Lung (tissue), 12 donors: ENCODE measurements around the gene EEPD1. TPM values are rescaled to one million over a fixed set of nuclear protein-coding genes. Genes with fewer than 3 reads are reported as not detected.

ENCODE experiments used
- ATAC-seq: fragments of 200-7000 bp; cut with Tn5 transposase; one replicate; pipeline ENCODE4 v1.9.1; 2020; ENCODE audit warnings: moderate number of reproducible peaks; ENCODE audit not compliant: insufficient read depth, low FRiP score
- DNase-seq, 3 donors: peaks; one replicate each; pipeline ENCODE4 v3.0.0-alpha.2; 2013 to 2017
- H3K27ac ChIP-seq, 2 donors: one replicate each; pipeline ENCODE4 v1.5.1; 2013; ENCODE audit warnings: mild to moderate bottlenecking in 2 of 2, moderate library complexity in 2 of 2, control low read depth in 1 of 2, inconsistent platforms in 1 of 2, low read depth in 1 of 2, low read length in 1 of 2
- H3K27me3 ChIP-seq, 3 donors: one replicate each; pipeline ENCODE4 v1.5.1; 2013; ENCODE audit warnings: low read length in 2 of 3; ENCODE audit not compliant: control insufficient read depth in 3 of 3, insufficient read depth in 3 of 3
- H3K36me3 ChIP-seq, 4 donors: one replicate each; pipeline ENCODE4 v1.5.1; 2013; ENCODE audit warnings: low read length in 4 of 4, mild to moderate bottlenecking in 1 of 4, moderate library complexity in 1 of 4; ENCODE audit not compliant: control insufficient read depth in 4 of 4, insufficient read depth in 4 of 4
- H3K4me1 ChIP-seq, 5 donors: one replicate each; pipeline ENCODE4 v1.5.1; 2013; ENCODE audit warnings: low read length in 5 of 5, mild to moderate bottlenecking in 2 of 5, moderate library complexity in 1 of 5; ENCODE audit not compliant: control insufficient read depth in 5 of 5, insufficient read depth in 5 of 5
- H3K4me3 ChIP-seq: one replicate; pipeline ENCODE4 v1.5.1; 2013; ENCODE audit warnings: mild to moderate bottlenecking, control low read depth, moderate library complexity
- H3K9ac ChIP-seq, 2 donors: one replicate each; pipeline ENCODE4 v1.5.1; 2013; ENCODE audit warnings: low read length in 2 of 2, control low read depth in 1 of 2; ENCODE audit not compliant: insufficient read depth in 1 of 2
- H3K9me3 ChIP-seq, 4 donors: one replicate each; pipeline ENCODE4 v1.5.1; 2013; ENCODE audit warnings: low read length in 3 of 4, mild to moderate bottlenecking in 1 of 4, moderate library complexity in 1 of 4; ENCODE audit not compliant: control insufficient read depth in 4 of 4, insufficient read depth in 3 of 4
- WGBS, 2 donors: extraction: QIAGEN DNeasy Blood & Tissue Kit; methylation state at CpG; one replicate each; pipeline ENCODE4 v1.1.7; 2013; 5-methylcytosine and 5-hydroxymethylcytosine counted together
- polyA plus RNA-seq, 2 donors: library from polyadenylated mRNA; stranded (reverse); fragments of 200-250 nt; gene quantifications; one replicate each; pipeline ENCODE4 v1.2.1, GENCODE V29; 2013
- total RNA-seq, 2 donors: library from RNA; depleted of rRNA in 1 of 2; stranded (reverse); fragments of >200 nt in 1 of 2; gene quantifications; one replicate each; pipeline ENCODE4 v1.2.1, GENCODE V29; 2014 to 2021
- TF ChIP-seq, protein P1 (sequence below): IDR thresholded peaks from 2 replicates; pipeline ENCODE4 v1.5.1; 2012; ENCODE audit warnings: mild to moderate bottlenecking; ENCODE audit errors: control extremely low read depth, extremely low read depth
- donor health status: control.
- donor health status: control.
- donor health status: Bipolar disorder and iron deficiency.
- donor health status: healthy.
- donor health status: DM: yes; HTN: yes; CAD: no.

EEPD1 gene
- total and polyA plus RNA-seq, 4 donors: 5.4 to 15.3 (median 7.9) TPM

DNA sequence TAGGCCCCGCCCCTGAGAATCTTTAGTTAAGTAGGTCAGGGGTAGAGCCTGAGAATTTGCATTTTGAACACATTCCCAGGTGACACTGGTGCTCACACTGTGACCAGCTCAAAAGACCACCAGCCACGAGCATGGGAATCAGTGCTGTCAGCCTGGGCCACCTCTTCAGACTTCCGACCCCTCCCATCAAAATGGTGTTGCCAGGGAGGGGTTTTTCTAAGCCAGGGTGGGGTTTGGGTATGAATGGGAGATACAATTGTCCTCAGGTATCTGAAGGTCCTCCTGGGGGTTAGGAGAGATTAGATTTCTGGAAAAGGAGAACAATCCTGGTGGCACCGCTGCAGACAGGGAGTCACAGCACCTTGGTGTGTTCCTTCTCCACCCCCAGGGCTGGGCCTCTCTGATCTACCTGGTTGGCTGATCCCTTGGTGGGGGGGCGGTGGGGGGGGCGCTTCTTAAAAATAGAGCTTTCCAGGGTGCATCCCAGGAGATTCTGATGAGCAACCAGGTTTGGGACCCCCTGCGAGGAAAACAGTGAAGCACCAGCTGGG, 125.1 kb downstream of the EEPD1 start:
- no peaks in the 10 kb centered on the region for H3K9me3 ChIP-seq
- peaks cover 0 to 62% (median 14%) of the 10 kb centered on the region in 5 donors for H3K4me1 ChIP-seq
- ATAC-seq (no peak), DNase-seq (no peak)
- TF ChIP-seq, protein P1, sequence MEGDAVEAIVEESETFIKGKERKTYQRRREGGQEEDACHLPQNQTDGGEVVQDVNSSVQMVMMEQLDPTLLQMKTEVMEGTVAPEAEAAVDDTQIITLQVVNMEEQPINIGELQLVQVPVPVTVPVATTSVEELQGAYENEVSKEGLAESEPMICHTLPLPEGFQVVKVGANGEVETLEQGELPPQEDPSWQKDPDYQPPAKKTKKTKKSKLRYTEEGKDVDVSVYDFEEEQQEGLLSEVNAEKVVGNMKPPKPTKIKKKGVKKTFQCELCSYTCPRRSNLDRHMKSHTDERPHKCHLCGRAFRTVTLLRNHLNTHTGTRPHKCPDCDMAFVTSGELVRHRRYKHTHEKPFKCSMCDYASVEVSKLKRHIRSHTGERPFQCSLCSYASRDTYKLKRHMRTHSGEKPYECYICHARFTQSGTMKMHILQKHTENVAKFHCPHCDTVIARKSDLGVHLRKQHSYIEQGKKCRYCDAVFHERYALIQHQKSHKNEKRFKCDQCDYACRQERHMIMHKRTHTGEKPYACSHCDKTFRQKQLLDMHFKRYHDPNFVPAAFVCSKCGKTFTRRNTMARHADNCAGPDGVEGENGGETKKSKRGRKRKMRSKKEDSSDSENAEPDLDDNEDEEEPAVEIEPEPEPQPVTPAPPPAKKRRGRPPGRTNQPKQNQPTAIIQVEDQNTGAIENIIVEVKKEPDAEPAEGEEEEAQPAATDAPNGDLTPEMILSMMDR: no peak
- no peaks in the 10 kb centered on the region for H3K27me3 ChIP-seq
- WGBS, 2 donors: 82 to 94% methylated on average over 7 of the region's 7 CpGs
- peak overlapping the region in 1 of 2 donors; percentile 3 for H3K27ac ChIP-seq
- H3K9ac ChIP-seq: no peak overlapping the region
- H3K4me3 ChIP-seq: no peak overlapping the region
- H3K36me3 ChIP-seq: peaks cover 0 to 1% (median 0%) of the 10 kb centered on the region in 4 donors

GRCh38 chr7:36278620-36279172, 125.6 kb downstream of the EEPD1 start:
- Histone ChIP-seq H3K4me3 (no peak overlapping the region), H3K27ac (no peak overlapping the region), H3K36me3 (peaks cover 0 to 1% (median 0%) of the 10 kb centered on the region in 4 donors), H3K27me3 (no peaks in the 10 kb centered on the region), H3K9ac (peak overlapping the region in 1 of 2 donors; percentile 38), H3K4me1 (peaks cover 0 to 57% (median 9%) of the 10 kb centered on the region in 5 donors), H3K9me3 (no peaks in the 10 kb centered on the region)
- TF ChIP-seq, protein P1: no peak
- DNase-seq: peak; percentile 91 to 95 (median 92)
- 57 to 89% methylated on average over 7 of the region's 7 CpGs for WGBS, 2 donors
- no peak for ATAC-seq

GRCh38 chr7:36279200-36279925, 126.3 kb downstream of the EEPD1 start:
- DNase-seq (peak in 1 of 3 donors; percentile 46), ATAC-seq (no peak)
- 85 to 96% methylated on average over 9 of the region's 9 CpGs for WGBS, 2 donors
- Histone ChIP-seq H3K36me3 (peaks cover 0 to 1% (median 0%) of the 10 kb centered on the region in 4 donors), H3K9me3 (no peaks in the 10 kb centered on the region), H3K4me1 (peaks cover 0 to 51% (median 9%) of the 10 kb centered on the region in 5 donors), H3K27ac (no peak overlapping the region), H3K27me3 (no peaks in the 10 kb centered on the region), H3K4me3 (no peak overlapping the region), H3K9ac (peak overlapping the region in 1 of 2 donors; percentile 38)
- TF ChIP-seq, protein P1: no peak
